ENCODE data around the gene RHEBL1. TPM values are rescaled to one million over a fixed set of nuclear protein-coding genes. Genes with fewer than 3 reads are reported as not detected.

The RHEBL1 gene
- total RNA-seq, 1 donor from 2014 or later: 2.2 TPM

GRCh38 chr12:49037947-49038237, 31.9 kb downstream of the RHEBL1 start:
- no peak for DNase-seq (ENCODE audit: low read depth, low spot score)

- DNase-seq (ENCODE audit: low read depth, low spot score): no peak
Observed at GRCh38 chr12:49037111-49037946, 32.5 kb downstream of the RHEBL1 start.

DNA sequence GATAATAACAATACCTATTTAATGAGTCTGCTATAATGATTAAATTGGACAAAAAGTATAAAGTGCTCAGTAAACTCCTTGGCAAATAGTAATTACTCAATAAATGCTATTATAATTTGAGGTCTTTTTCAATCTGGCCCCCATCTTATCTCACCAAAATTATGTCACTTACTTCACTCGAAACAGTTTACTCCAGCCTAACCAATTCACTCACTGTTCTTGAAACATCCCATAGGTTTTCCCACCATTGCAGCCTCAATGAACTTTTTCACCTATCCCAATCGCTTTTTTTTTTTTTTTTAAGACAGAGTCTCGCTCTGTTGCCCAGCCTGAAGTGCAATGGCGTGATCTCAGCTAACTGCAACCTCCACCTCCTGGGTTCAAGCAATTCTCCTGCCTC, 33.8 kb downstream of the RHEBL1 start:
- DNase-seq (ENCODE audit: low read depth, low spot score): no peak

GRCh38 chr12:49034286-49034622, 35.5 kb downstream of the RHEBL1 start:
- no peak for DNase-seq (ENCODE audit: low read depth, low spot score)

DNA sequence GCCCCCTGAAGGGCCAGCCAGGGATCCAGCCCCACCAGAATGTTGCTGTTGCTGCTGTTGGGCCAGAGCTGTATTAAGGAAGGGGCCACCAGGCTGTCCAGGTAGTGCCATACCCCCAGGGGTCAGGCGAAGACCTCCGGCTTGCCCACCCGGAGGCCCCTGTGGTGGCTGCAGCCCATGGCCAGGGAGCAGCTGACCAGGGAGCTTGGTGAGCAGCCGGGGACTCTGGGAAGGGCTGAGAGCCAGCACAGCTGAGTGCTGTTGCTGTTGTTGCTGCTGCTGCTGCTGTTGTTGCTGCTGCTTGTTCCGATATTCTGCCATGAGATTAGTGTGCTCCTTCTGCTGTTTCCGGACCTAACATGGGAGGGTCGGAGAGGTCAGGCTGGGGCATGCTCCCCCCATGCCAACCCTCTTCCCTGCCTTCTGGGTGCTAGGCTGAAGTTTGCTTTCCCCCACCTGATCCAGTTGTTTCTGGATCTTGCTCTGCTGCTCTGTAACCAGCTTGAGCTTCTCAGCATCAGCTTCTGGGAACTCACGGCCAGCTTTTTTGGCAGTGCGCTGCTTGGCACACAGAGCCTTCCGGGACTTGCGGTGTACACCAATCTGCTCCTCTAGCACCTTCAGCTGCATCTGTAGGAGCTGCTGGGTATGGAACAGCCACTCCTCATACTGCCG, 36.0 kb downstream of the RHEBL1 start:
- no peak for DNase-seq (ENCODE audit: low read depth, low spot score)

DNA sequence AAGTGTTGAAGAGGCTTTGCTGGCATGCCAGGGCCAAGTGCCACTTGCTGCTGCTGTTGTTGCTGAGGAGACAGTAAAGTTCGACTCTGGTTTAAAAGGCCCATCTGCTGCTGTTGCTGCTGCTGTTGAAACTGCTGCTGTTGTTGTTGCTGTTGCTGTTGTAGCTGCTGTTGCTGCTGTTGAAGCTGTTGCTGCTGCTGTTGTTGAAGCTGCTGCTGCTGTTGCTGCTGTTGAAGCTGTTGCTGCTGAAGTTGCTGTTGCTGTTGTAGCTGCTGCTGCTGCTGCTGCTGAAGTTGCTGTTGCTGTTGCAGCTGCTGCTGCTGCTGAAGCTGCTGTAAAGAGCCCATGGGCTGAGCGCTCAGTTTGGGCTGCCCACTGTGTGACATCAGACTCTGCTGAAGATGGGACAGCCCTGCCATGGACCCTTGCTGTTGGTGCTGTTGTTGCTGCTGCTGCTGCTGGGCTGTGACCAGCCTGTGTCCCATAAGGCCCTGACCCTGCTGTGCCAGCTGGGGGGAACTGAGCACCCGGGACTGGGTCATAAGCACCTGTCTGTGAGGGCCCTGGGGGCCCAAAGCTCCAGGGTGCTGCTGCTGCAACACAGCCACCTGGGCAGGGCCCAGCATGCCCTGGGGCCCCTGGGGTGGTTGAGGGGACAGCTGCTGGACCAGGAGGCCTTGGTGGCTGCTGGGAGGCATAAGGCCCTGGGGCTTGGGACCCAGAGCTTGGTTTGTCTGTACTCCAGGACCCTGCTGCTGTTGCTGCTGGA, 36.9 kb downstream of the RHEBL1 start:
- no peak for DNase-seq (ENCODE audit: low read depth, low spot score)

- no peak for DNase-seq (ENCODE audit: low read depth, low spot score)
Observed at GRCh38 chr12:49032276-49032675, 37.5 kb downstream of the RHEBL1 start.

DNA sequence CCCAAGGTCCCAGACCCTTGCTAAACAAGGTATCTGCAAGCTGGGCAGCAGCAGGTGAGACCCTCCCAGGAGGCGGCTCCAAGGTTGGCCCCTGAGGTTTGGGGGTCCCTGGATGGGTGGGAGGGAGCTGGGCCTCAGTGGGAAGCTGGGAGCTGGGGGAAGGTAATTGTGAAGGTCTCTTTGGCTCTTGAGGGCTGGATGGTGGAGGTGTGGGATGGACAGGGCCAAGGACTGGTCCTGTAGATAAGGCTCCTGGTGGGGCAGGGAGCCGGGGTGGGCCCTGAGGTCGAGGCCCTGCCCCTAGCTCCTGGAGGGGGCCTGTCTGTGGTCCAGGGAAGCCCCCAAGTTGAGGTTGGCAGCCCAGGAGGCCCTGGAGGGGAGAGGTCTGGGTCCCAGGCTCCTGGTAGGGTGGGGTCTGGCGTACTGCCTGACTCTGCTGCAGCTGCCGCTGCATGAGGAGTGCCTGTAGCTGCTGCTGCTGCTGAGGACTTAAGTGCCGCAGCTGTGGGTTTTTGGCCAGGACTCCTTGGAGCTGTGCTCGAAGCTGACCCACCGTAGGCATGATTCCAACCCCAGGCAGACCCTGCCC, 38.1 kb downstream of the RHEBL1 start:
- no peak for DNase-seq (ENCODE audit: low read depth, low spot score)

- no peak for DNase-seq (ENCODE audit: low read depth, low spot score)
Observed at GRCh38 chr12:49030714-49031572, 38.8 kb downstream of the RHEBL1 start.

DNA sequence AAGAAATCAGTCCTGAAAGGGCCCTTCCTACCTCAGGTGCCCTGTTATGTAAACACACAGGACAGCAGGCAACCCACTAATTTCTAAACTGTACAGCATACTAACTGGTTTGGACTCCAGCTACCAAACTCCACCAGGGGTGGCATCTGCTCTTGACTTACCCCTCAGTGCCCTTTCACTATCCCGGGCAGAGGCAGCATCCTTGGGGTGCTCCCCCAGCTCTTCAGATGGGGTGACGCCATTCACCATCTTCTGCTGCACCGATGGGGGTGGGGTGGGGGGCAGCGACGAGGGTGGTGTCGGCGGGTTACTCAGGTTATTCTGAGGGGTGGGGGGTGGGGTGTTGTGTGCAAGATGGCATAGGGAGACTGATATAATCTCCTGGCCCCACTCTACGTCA, 39.7 kb downstream of the RHEBL1 start:
- no peak for DNase-seq (ENCODE audit: low read depth, low spot score)

- no peak for DNase-seq (ENCODE audit: low read depth, low spot score)
Observed at GRCh38 chr12:49028666-49029275, 41.0 kb downstream of the RHEBL1 start.

- no peak for DNase-seq (ENCODE audit: low read depth, low spot score)
Observed at GRCh38 chr12:49027846-49028555, 41.8 kb downstream of the RHEBL1 start.

GRCh38 chr12:49026678-49027480, 42.9 kb downstream of the RHEBL1 start:
- no peak for DNase-seq (ENCODE audit: low read depth, low spot score)

GRCh38 chr12:49026101-49026500, 43.7 kb downstream of the RHEBL1 start:
- DNase-seq (ENCODE audit: low read depth, low spot score): no peak

DNA sequence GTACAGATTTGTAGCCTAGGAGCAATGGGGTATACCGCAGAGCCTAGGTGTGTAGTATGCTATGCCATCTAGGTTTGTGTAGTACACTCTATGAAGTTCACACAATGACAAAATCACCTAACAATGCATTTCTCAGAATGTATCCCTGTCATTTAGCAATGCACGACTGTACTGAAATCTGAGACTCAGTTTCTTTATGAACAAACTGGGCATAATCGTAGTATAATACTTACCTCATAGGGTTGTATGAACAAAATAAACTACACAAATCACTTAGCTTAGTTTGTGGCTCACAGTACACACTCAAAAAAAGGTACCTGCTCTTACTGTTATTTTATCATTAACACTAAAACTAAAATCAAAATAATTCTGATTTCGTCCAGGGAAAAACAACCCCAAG, 44.3 kb downstream of the RHEBL1 start:
- DNase-seq (ENCODE audit: low read depth, low spot score): no peak

- no peak for DNase-seq (ENCODE audit: low read depth, low spot score)
Observed at GRCh38 chr12:49024543-49024942, 45.2 kb downstream of the RHEBL1 start.

- no peak for DNase-seq (ENCODE audit: low read depth, low spot score)
Observed at GRCh38 chr12:49023812-49024211, 46.0 kb downstream of the RHEBL1 start.

DNA sequence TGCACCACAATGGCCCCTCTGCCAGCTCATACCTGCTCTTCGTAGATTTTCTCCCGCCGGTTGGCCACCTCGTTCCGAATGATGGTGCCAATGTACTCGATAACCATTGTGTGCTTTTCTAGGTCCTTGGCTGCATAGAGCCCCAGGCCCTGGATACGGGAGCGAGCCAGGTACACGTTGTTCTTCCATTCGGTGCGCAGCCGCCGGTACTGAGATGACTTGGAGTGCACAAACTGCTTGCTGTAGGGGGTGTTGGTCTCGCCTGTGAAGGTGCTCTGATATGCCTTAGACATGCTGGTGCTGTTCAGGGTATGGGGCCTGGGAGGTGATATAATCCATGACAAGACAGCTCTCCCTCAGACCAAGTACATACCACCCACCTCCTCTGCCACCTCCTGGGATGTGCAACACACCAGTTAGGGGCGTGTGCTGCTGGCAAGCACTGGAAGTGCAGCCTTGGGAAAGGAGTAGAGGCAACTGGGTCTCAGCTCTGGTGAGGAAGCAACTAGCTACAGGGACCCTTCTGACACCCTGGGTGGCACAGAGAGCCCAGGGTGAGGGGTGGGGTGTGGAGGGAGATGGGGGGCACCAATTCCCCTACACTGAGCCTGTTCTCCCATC, 47.1 kb downstream of the RHEBL1 start:
- no peak for DNase-seq (ENCODE audit: low read depth, low spot score)

All from pulmonary artery endothelial cell (primary cell).